Left lung (tissue), 10 donors: ENCODE results near the gene SLC25A26. TPM values are rescaled to one million over a fixed set of nuclear protein-coding genes. Genes with fewer than 3 reads are reported as not detected.
A peak's percentile ranks its signal among the peaks of the same experiment; 100 is the strongest.

ENCODE experiments used
- ATAC-seq: fragments of 200-7000 bp; cut with Tn5 transposase; one replicate; pipeline ENCODE4 v1.9.1; 2020; ENCODE audit warnings: moderate library complexity
- DNase-seq, 4 donors: peaks; one replicate each; pipeline ENCODE4 v3.0.0-alpha.2; 2013 to 2020
- H3K27ac ChIP-seq, 2 donors: fragments of 200-600 bp; sonication (generic) in 1 of 2; one replicate each; pipeline versions ENCODE4 v1.5.0 to v1.8.0; 2020 to 2021
- H3K27me3 ChIP-seq, 2 donors: fragments of 200-600 bp; sonication (generic) in 1 of 2; one replicate each; pipeline versions ENCODE4 v1.5.0 to v1.8.0; 2020 to 2021
- H3K36me3 ChIP-seq, 2 donors: fragments of 200-600 bp; sonication (generic) in 1 of 2; one replicate each; pipeline versions ENCODE4 v1.5.0 to v1.8.0; 2020 to 2021
- H3K4me1 ChIP-seq, 2 donors: fragments of 200-600 bp; one replicate each; pipeline ENCODE4 v1.8.0; 2021
- H3K4me3 ChIP-seq, 2 donors: fragments of 200-600 bp; sonication (generic) in 1 of 2; one replicate each; pipeline versions ENCODE4 v1.5.0 to v1.8.0; 2020 to 2021; ENCODE audit warnings: mild to moderate bottlenecking in 1 of 2
- H3K9me3 ChIP-seq, 2 donors: fragments of 200-600 bp; sonication (generic) in 1 of 2; one replicate each; pipeline versions ENCODE4 v1.5.0 to v1.8.0; 2020 to 2021
- CTCF ChIP-seq, 2 donors: fragments of 200-600 bp; sonication (generic) in 1 of 2; IDR thresholded peaks; one replicate each; pipeline versions ENCODE4 v1.5.0 to v1.8.0; 2021; ENCODE audit warnings: antibody characterized with exemption in 2 of 2
- intact Hi-C, 2 donors: fragments of 100-400 bp; cut with DNase I; formaldehyde crosslinking; loops; one replicate each; pipeline versions ENCODE4 v1.11.2 to v1.14.2; 2022
- polyA plus RNA-seq, 6 donors: library from polyadenylated mRNA; unstranded; fragments of 120-200 nt; gene quantifications; one replicate each; pipeline ENCODE4 v1.2.1, GENCODE V29; 2013; ENCODE audit not compliant: insufficient read length in 6 of 6
- total RNA-seq, 2 donors: library from RNA; stranded (reverse); fragmentation: NEBNext Ultra II Directional; extraction: Animal tissue kit (Norgen Biotek cat#: 25700); gene quantifications; one replicate each; pipeline ENCODE4 v1.2.1, GENCODE V29; 2021
- donor health status: DM: no; HTN: yes; CAD: no.
- donor health status: DM: no; HTN: no; CAD: no.

SLC25A26 gene
- total and polyA plus RNA-seq, 8 donors = 14.2 to 26.2 (median 22.4) TPM

GRCh38 chr3:66423791-66424190 lies 203.0 kb downstream of the SLC25A26 start:
- H3K27ac ChIP-seq = no peak overlapping the region
- no peak for TF ChIP-seq CTCF (IDR thresholded peaks at IDR 0.05)

GRCh38 chr3:66425032-66425431 lies 204.2 kb downstream of the SLC25A26 start:
- Histone ChIP-seq H3K9me3 (peaks cover 0 to 11% of the 10 kb centered on the region in 2 donors), H3K36me3 (no peaks in the 10 kb centered on the region), H3K27me3 (no peaks in the 10 kb centered on the region), H3K4me3 (no peak overlapping the region), H3K27ac (no peak overlapping the region), H3K4me1 (peaks cover 9 to 18% of the 10 kb centered on the region in 2 donors)
- intact Hi-C loops = no loop called here
- ATAC-seq (no peak), DNase-seq (no peak)
- TF ChIP-seq CTCF (IDR thresholded peaks at IDR 0.05) = no peak

More at GRCh38 chr3:66423791-66424190, 203.0 kb downstream of the SLC25A26 start:
- intact Hi-C loops = no loop called here
- ATAC-seq = peak; percentile 76
- Histone ChIP-seq H3K36me3 (no peaks in the 10 kb centered on the region), H3K9me3 (peaks cover 0 to 11% of the 10 kb centered on the region in 2 donors), H3K27me3 (no peaks in the 10 kb centered on the region), H3K4me3 (no peak overlapping the region), H3K4me1 (peaks cover 9 to 21% of the 10 kb centered on the region in 2 donors)
- no peak for DNase-seq

- DNase-seq (no peak), ATAC-seq (no peak)
- Histone ChIP-seq H3K27ac (no peak overlapping the region), H3K27me3 (no peaks in the 10 kb centered on the region), H3K4me3 (no peak overlapping the region), H3K4me1 (peaks cover 9 to 18% of the 10 kb centered on the region in 2 donors), H3K9me3 (peaks cover 0 to 11% of the 10 kb centered on the region in 2 donors), H3K36me3 (no peaks in the 10 kb centered on the region)
- intact Hi-C loops = no loop called here
- no peak for TF ChIP-seq CTCF (IDR thresholded peaks at IDR 0.05)
These were observed 204.8 kb downstream of the SLC25A26 start for GRCh38 chr3:66425576-66426114.

- Histone ChIP-seq H3K36me3 (no peaks in the 10 kb centered on the region), H3K4me1 (peaks cover 9 to 18% of the 10 kb centered on the region in 2 donors), H3K27me3 (no peaks in the 10 kb centered on the region), H3K27ac (no peak overlapping the region), H3K9me3 (peaks cover 0 to 11% of the 10 kb centered on the region in 2 donors), H3K4me3 (no peak overlapping the region)
- ATAC-seq = no peak
- DNase-seq = no peak
- intact Hi-C loops = no loop called here
- TF ChIP-seq CTCF (IDR thresholded peaks at IDR 0.05) = no peak
These were observed 205.3 kb downstream of the SLC25A26 start for GRCh38 chr3:66426135-66426534.

- H3K9me3 ChIP-seq = peaks cover 0 to 1% of the 10 kb centered on the region in 2 donors
- H3K4me3 ChIP-seq = no peak overlapping the region
- DNase-seq (no peak), ATAC-seq (no peak)
- peaks cover 9 to 18% of the 10 kb centered on the region in 2 donors for H3K4me1 ChIP-seq
- TF ChIP-seq CTCF (IDR thresholded peaks at IDR 0.05) = no peak
- no peak overlapping the region for H3K27ac ChIP-seq
- no peaks in the 10 kb centered on the region for H3K36me3 ChIP-seq
- intact Hi-C loops = no loop called here
- H3K27me3 ChIP-seq = no peaks in the 10 kb centered on the region
These were observed 206.6 kb downstream of the SLC25A26 start for GRCh38 chr3:66427352-66427751.
